Urinary bladder (tissue), 4 donors: ENCODE data around the gene COMMD4. TPM values are rescaled to one million over a fixed set of nuclear protein-coding genes. Genes with fewer than 3 reads are reported as not detected.
A peak's percentile ranks its signal among the peaks of the same experiment; 100 is the strongest.
"Not testable (repeated sequence)": the region's sequence is repeated elsewhere in the genome, so short reads cannot be mapped to it uniquely, and the experiment has no call there.

Experiments
- DNase-seq: peaks from one replicate; pipeline ENCODE4 v3.0.0-alpha.2; 2015; ENCODE audit errors: extremely low spot score
- H3K27ac ChIP-seq: one replicate; pipeline ENCODE4 v1.5.1; 2013; ENCODE audit warnings: low read depth, mild to moderate bottlenecking, moderate library complexity
- H3K36me3 ChIP-seq: one replicate; pipeline ENCODE4 v1.6.1; 2013; ENCODE audit warnings: mild to moderate bottlenecking, moderate library complexity; ENCODE audit not compliant: insufficient read depth
- H3K4me1 ChIP-seq: one replicate; pipeline ENCODE4 v1.6.1; 2013; ENCODE audit warnings: mild to moderate bottlenecking, moderate library complexity; ENCODE audit not compliant: insufficient read depth
- H3K4me3 ChIP-seq: one replicate; pipeline ENCODE4 v1.5.1; 2013; ENCODE audit warnings: low read depth, low read length
- WGBS: extraction: QIAGEN DNeasy Blood & Tissue Kit; methylation state at CpG from one replicate; pipeline ENCODE4 v1.1.7; 2013; 5-methylcytosine and 5-hydroxymethylcytosine counted together
- polyA plus RNA-seq: library from polyadenylated mRNA; stranded (reverse); fragments of 200-250 nt; gene quantifications from one replicate; pipeline ENCODE4 v1.2.3, GENCODE V29; 2013
- small RNA-seq: library from RNA; depleted of rRNA; stranded (forward); fragments of <200 nt; gene quantifications from one replicate; pipeline ENCODE3, GENCODE V24; 2014
- total RNA-seq: library from RNA; depleted of rRNA; stranded (reverse); fragments of >200 nt; gene quantifications from one replicate; pipeline ENCODE4 v1.2.3, GENCODE V29; 2014
- donor health status: healthy with polysubstance abuse.
- donor health status: healthy.

The COMMD4 gene
- total and polyA plus RNA-seq, 2 donors, result 15.9 to 76.2 TPM

GRCh38 chr15:75367006-75367405, 31.1 kb downstream of the COMMD4 start:
- H3K4me1 ChIP-seq, result no peaks in the 10 kb centered on the region
- no peak overlapping the region for H3K27ac ChIP-seq
- peaks cover 1% of the 10 kb centered on the region for H3K36me3 ChIP-seq
- H3K4me3 ChIP-seq, result no peak overlapping the region
- DNase-seq, result no peak

- no peak for DNase-seq
- Histone ChIP-seq H3K36me3 (peaks cover 1% of the 10 kb centered on the region), H3K4me3 (no peak overlapping the region), H3K4me1 (no peaks in the 10 kb centered on the region), H3K27ac (no peak overlapping the region)
- WGBS, result 36% methylated on average over 7 of the region's 7 CpGs
Measured at GRCh38 chr15:75367406-75367912, 31.6 kb downstream of the COMMD4 start.

- Histone ChIP-seq H3K36me3 (peaks cover 1% of the 10 kb centered on the region), H3K4me3 (peak within 1 kb of the TSS; percentile 98), H3K4me1 (no peaks in the 10 kb centered on the region), H3K27ac (peak within 1 kb of the TSS; percentile 99)
- under 1% methylated on average over 67 of the region's 67 CpGs for WGBS
- DNase-seq, result peak; percentile 78
Measured at GRCh38 chr15:75367913-75368688, 32.2 kb downstream of the COMMD4 start, which contains the start of gene MAN2C1. Gene MAN2C1 (minus strand): TSS chr15:75368607. CDS start chr15:75368583, 24 bp downstream.

DNA sequence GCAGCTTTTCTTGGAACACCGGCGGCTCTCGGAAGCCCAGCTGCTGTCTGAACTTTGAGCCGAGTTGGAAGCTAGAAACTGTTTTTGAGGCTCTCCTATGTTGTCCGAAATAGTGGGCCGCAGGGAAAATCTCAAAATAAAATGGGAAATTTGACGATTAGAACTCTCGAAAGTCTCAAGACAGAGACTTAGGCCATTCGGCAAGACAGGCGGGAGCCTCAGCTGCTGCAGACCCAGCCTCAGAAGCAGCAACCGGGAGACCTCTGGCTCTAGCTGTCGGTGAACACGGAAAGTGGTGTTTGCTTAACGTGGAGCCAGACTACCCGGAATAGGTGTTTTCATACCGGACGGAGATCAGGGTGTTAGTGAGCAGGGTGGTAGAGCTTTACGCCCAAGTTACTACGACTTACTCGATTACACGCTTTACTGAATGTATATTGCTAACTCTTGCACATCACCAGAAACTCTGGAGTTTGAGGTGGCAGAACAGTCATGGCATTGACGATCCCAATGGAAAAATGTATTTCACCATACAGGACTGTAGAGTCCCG, 32.9 kb downstream of the COMMD4 start:
- Histone ChIP-seq H3K36me3 (peaks cover 1% of the 10 kb centered on the region), H3K27ac (peak overlapping the region; percentile 40), H3K4me1 (no peaks in the 10 kb centered on the region), H3K4me3 (peak overlapping the region; percentile 98)
- WGBS, result 6% methylated on average over 23 of the region's 23 CpGs
- DNase-seq, result no peak

- Histone ChIP-seq H3K4me3 (no peak overlapping the region), H3K4me1 (no peaks in the 10 kb centered on the region), H3K27ac (no peak overlapping the region), H3K36me3 (no peaks in the 10 kb centered on the region)
- WGBS, result 96% methylated on average over 7 of the region's 7 CpGs
- no peak for DNase-seq
Measured at GRCh38 chr15:75369897-75370581, 34.2 kb downstream of the COMMD4 start.

- WGBS, result 80% methylated on average over 1 of the region's 1 CpG
- Histone ChIP-seq H3K4me1 (no peaks in the 10 kb centered on the region), H3K4me3 (no peak overlapping the region), H3K27ac (no peak overlapping the region), H3K36me3 (no peaks in the 10 kb centered on the region)
- no peak for DNase-seq
Measured at GRCh38 chr15:75371486-75371885, 35.6 kb downstream of the COMMD4 start.

- Histone ChIP-seq H3K27ac (no peak overlapping the region), H3K4me3 (no peak overlapping the region), H3K4me1 (no peaks in the 10 kb centered on the region), H3K36me3 (peaks cover 3% of the 10 kb centered on the region)
- 92% methylated on average over 11 of the region's 11 CpGs for WGBS
- no peak for DNase-seq
Measured at GRCh38 chr15:75371901-75372688, 36.2 kb downstream of the COMMD4 start.

DNA sequence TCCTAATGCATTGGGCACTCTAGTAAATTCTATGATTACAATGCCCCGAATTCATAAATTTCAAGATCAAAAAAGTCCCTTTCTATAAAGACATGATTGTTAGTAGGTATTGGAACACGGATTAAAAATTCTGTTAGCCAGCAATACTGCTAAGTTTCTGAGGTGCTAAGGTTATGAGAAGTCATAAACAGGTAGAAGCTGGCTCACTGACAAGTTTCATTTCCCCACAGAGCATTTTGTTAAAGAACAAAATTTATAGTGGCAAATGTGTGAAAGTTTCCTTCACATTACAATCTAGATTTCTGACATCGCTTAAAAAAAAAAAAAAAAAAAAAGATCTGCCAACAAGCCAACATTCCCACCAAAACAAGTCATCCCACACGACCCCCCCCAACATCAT, 44.9 kb downstream of the COMMD4 start:
- WGBS, result 79% methylated on average over 4 of the region's 4 CpGs
- Histone ChIP-seq H3K36me3 (peaks cover 6% of the 10 kb centered on the region), H3K4me3 (no peak overlapping the region), H3K27ac (no peak overlapping the region), H3K4me1 (no peaks in the 10 kb centered on the region)
- no peak for DNase-seq

DNA sequence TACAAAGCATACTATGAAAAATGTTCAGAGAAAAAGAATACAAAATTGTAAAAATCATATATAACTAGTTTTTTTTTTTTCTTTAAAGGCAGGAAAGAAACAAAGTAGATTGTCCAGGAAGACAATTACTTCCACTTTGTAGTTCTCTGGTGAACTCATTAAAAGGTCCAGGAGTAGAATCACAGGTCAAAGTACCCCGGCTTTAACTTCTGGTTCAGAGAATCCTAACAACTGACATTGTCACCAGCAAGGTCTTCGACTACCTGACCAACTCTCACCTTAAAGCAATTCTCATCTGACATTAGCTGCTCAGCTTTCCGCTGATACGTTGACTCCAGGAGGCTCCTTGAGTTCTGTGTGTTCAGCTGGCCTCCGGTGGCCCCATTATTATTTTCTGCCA, 48.1 kb downstream of the COMMD4 start:
- not testable (repeated sequence) for H3K4me3 ChIP-seq, H3K27ac ChIP-seq, DNase-seq, H3K36me3 ChIP-seq, H3K4me1 ChIP-seq
- WGBS, result 91% methylated on average over 5 of the region's 5 CpGs

Small RNA genes within 50 kb of the gene (small RNA-seq; reads per million reads assigned to genes)
- gene RN7SL327P, result not detected

Other genes starting within 250 kb of the COMMD4 start
- gene C15orf39, start 134.2 kb upstream of the COMMD4 start, total RNA-seq, result 4.3 TPM
- 26.4 TPM for gene C15orf39, start 134.2 kb upstream of the COMMD4 start, polyA plus RNA-seq
- gene GOLGA6C, start 77.7 kb upstream of the COMMD4 start, total RNA-seq, result not detected
- gene GOLGA6C, start 77.7 kb upstream of the COMMD4 start, polyA plus RNA-seq, result not detected
- not detected for gene GOLGA6D, start 53.2 kb upstream of the COMMD4 start, total RNA-seq
- not detected for gene GOLGA6D, start 53.2 kb upstream of the COMMD4 start, polyA plus RNA-seq
- gene NEIL1, start 11.0 kb downstream of the COMMD4 start, total RNA-seq, result 10.9 TPM
- gene NEIL1, start 11.0 kb downstream of the COMMD4 start, polyA plus RNA-seq, result 21.3 TPM
- 78.2 TPM for gene MAN2C1, start 32.5 kb downstream of the COMMD4 start, total RNA-seq
- 113 TPM for gene MAN2C1, start 32.5 kb downstream of the COMMD4 start, polyA plus RNA-seq
- gene SIN3A, start 115.6 kb downstream of the COMMD4 start, total RNA-seq, result 50.3 TPM
- gene SIN3A, start 115.6 kb downstream of the COMMD4 start, polyA plus RNA-seq, result 34.2 TPM
- 26.6 TPM for gene PTPN9, start 243.3 kb downstream of the COMMD4 start, total RNA-seq
- gene PTPN9, start 243.3 kb downstream of the COMMD4 start, polyA plus RNA-seq, result 22.6 TPM